ENCODE data around the gene SLC2A11. TPM values are rescaled to one million over a fixed set of nuclear protein-coding genes. Genes with fewer than 3 reads are reported as not detected.

SLC2A11 gene
- total RNA-seq, 2 donors from 2014 or later: 6.3 to 8.1 TPM

Other genes starting within 250 kb of the SLC2A11 start
- under 1 TPM; 0.19 to 0.46 TPM for gene DRICH1, start 225.6 kb upstream of the SLC2A11 start, total RNA-seq
- 10 to 100 TPM in 1 of 2 donors, 1 to 10 TPM in 1; 3.0 to 49.7 TPM for gene RGL4, start 166.9 kb upstream of the SLC2A11 start, total RNA-seq
- 1 to 10 TPM in 1 of 2 donors, under 1 TPM in 1; 0.32 to 2.0 TPM for gene ZNF70, start 106.8 kb upstream of the SLC2A11 start, total RNA-seq
- gene VPREB3, start 103.5 kb upstream of the SLC2A11 start, total RNA-seq: under 1 TPM; 0.52 to 0.60 TPM
- 1 to 10 TPM in 1 of 2 donors, not detected in 1; 1.8 TPM for gene C22orf15, start 94.9 kb upstream of the SLC2A11 start, total RNA-seq
- 100 to 1,000 TPM; 105 to 118 TPM for gene CHCHD10, start 89.9 kb upstream of the SLC2A11 start, total RNA-seq
- gene MMP11, start 85.0 kb upstream of the SLC2A11 start, total RNA-seq: under 1 TPM; 0.23 to 0.32 TPM
- 10 to 100 TPM; 51.9 to 72.7 TPM for gene SMARCB1, start 70.9 kb upstream of the SLC2A11 start, total RNA-seq
- gene DERL3, start 18.9 kb upstream of the SLC2A11 start, total RNA-seq: 1 to 10 TPM; 5.1 to 7.3 TPM
- gene MIF, start 36.5 kb downstream of the SLC2A11 start, total RNA-seq: 1,000 to 10,000 TPM in 1 of 2 donors, 100 to 1,000 TPM in 1; 919 to 1,364 TPM
- gene GSTT2B, start 103.3 kb downstream of the SLC2A11 start, total RNA-seq: under 1 TPM in 1 of 2 donors, not detected in 1; 0.39 TPM
- 1 to 10 TPM; 1.9 to 2.8 TPM for gene DDTL, start 109.0 kb downstream of the SLC2A11 start, total RNA-seq
- 100 to 1,000 TPM; 144 to 145 TPM for gene DDT, start 116.6 kb downstream of the SLC2A11 start, total RNA-seq
- gene GSTT2, start 122.3 kb downstream of the SLC2A11 start, total RNA-seq: under 1 TPM in 1 of 2 donors, not detected in 1; 0.75 TPM
- not detected for gene GSTT4, start 147.6 kb downstream of the SLC2A11 start, total RNA-seq
- gene CABIN1, start 153.4 kb downstream of the SLC2A11 start, total RNA-seq: 100 to 1,000 TPM in 1 of 2 donors, 10 to 100 TPM in 1; 70.2 to 125 TPM